GM12872 (cell line): ENCODE measurements around the gene HTT.

Source experiments
- CTCF ChIP-seq: IDR thresholded peaks from 3 replicates; pipeline ENCODE4 v1.5.1; 2011; ENCODE audit warnings: low read depth, mild to moderate bottlenecking, low read length, moderate library complexity; ENCODE audit not compliant: insufficient read depth

The HTT gene

DNA sequence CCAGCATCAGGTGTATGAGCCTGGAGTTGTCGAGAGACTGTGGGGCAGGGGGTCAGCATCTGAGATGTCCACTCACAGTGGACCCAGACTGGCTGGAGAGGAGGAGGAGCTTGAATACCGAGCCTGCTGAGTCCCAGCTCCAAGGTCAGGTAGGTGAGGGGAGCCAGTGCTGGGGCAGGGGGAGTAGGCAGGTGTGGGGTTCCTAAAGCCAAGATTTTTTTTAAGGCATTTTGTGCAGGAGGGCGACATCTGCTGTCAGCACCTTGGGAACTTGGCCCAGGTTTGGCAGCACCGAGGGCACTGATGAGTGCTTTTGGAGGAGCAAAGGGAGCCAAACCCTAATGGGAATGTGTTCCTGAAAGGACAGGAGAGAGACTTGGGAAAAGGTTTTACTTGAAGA is 110.2 kb downstream of the HTT start:
- no peak for TF ChIP-seq CTCF

GRCh38 chr4:3186609-3187008 is 112.1 kb downstream of the HTT start:
- no peak for TF ChIP-seq CTCF

GRCh38 chr4:3188118-3188517 is 113.6 kb downstream of the HTT start:
- no peak for TF ChIP-seq CTCF

GRCh38 chr4:3189459-3189858 is 115.0 kb downstream of the HTT start:
- TF ChIP-seq CTCF: no peak

DNA sequence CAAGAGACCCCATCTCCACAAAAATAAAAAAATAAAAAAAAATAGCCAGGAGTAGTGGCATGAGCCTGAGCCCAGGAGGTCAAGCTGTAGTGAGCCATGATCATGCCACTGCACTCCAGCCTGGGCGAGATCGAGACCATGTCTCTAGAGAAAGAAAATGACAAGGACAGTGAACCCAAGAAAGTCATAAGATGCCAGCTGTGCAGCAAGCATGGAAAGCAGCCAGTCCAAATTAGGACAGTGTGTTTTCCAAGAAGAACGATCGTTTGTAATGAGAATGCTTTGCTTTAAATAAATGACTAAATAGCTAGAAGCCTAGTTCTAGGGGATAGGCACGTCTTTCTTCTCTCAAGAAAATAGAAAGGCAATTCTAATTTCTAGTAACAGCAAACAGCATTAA is 116.1 kb downstream of the HTT start:
- no peak for TF ChIP-seq CTCF

- no peak for TF ChIP-seq CTCF
These were observed 117.7 kb downstream of the HTT start for GRCh38 chr4:3192188-3192587.

DNA sequence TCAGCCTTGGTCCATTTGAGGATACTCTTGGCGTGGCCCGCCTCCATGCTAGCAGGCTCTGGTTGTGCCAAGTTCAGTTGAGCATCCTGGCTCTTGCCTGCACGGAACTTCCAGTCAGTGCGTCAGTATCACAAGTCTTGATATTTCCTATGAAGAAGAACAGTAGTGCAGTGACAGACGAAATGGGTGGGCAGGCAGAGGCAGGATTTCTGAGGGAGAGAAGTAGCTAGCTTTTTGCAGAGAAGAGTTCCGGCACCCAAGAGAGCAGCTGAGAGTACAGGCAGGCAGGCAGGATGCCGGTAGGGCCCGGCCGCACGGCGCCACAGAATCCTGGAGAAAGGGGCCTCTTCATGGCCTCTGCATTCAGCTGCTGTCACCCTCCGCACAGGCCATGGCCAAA is 118.3 kb downstream of the HTT start:
- no peak for TF ChIP-seq CTCF

- TF ChIP-seq CTCF: no peak
These were observed 119.2 kb downstream of the HTT start for GRCh38 chr4:3193531-3194203.
